ENCODE data around the gene WDR13. TPM values are rescaled to one million over a fixed set of nuclear protein-coding genes. Genes with fewer than 3 reads are reported as not detected.

The WDR13 gene
- total RNA-seq (2022; extraction: Qiagen RNA extraction; ENCODE audit: low read depth): 49.7 to 77.7 TPM (median 74.4 TPM) in 5 replicates

GRCh38 chrX:48597353-48598264 is at the start of gene WDR13:
TSS of gene WDR13 (plus strand) at chrX:48597492. CDS start at chrX:48597997, 505 bp downstream.

GRCh38 chrX:48574270-48575266 is 22.7 kb upstream of the WDR13 start, which contains the start of gene RBM3:
TSS of gene RBM3 (plus strand) at chrX:48574484. CDS start at chrX:48575181, 697 bp downstream.

Other genes starting within 250 kb of the WDR13 start
- gene SSX3, start 240.8 kb upstream of the WDR13 start, total RNA-seq (2022; extraction: Qiagen RNA extraction; ENCODE audit: low read depth): not detected in 5 replicates
- not detected in 5 replicates for gene SSX4, start 214.0 kb upstream of the WDR13 start, total RNA-seq (2022; extraction: Qiagen RNA extraction; ENCODE audit: low read depth)
- not detected in 5 replicates for gene SSX4B, start 185.5 kb upstream of the WDR13 start, total RNA-seq (2022; extraction: Qiagen RNA extraction; ENCODE audit: low read depth)
- gene SLC38A5, start 127.2 kb upstream of the WDR13 start, total RNA-seq (2022; extraction: Qiagen RNA extraction; ENCODE audit: low read depth): 0.10 to 0.79 TPM (median 0.25 TPM) in 4 of 5 replicates, not detected in the other
- gene FTSJ1, start 121.3 kb upstream of the WDR13 start, total RNA-seq (2022; extraction: Qiagen RNA extraction; ENCODE audit: low read depth): 65.7 to 71.0 TPM (median 67.6 TPM) in 5 replicates
- 13.8 to 17.4 TPM (median 15.7 TPM) in 5 replicates for gene PORCN, start 88.5 kb upstream of the WDR13 start, total RNA-seq (2022; extraction: Qiagen RNA extraction; ENCODE audit: low read depth)
- 111 to 157 TPM (median 145 TPM) in 5 replicates for gene EBP, start 75.7 kb upstream of the WDR13 start, total RNA-seq (2022; extraction: Qiagen RNA extraction; ENCODE audit: low read depth)
- gene TBC1D25, start 57.8 kb upstream of the WDR13 start, total RNA-seq (2022; extraction: Qiagen RNA extraction; ENCODE audit: low read depth): 9.3 to 11.1 TPM (median 10.6 TPM) in 5 replicates
- 305 to 526 TPM (median 363 TPM) in 5 replicates for gene RBM3, start 23.0 kb upstream of the WDR13 start, total RNA-seq (2022; extraction: Qiagen RNA extraction; ENCODE audit: low read depth)
- 0.20 to 0.54 TPM (median 0.32 TPM) in 4 of 5 replicates, not detected in the other for gene WAS, start 86.3 kb downstream of the WDR13 start, total RNA-seq (2022; extraction: Qiagen RNA extraction; ENCODE audit: low read depth)
- 16.8 to 22.3 TPM (median 22.0 TPM) in 5 replicates for gene SUV39H1, start 99.2 kb downstream of the WDR13 start, total RNA-seq (2022; extraction: Qiagen RNA extraction; ENCODE audit: low read depth)
- not detected in 5 replicates for gene GLOD5, start 164.3 kb downstream of the WDR13 start, total RNA-seq (2022; extraction: Qiagen RNA extraction; ENCODE audit: low read depth)
- not detected in 5 replicates for gene GATA1, start 189.1 kb downstream of the WDR13 start, total RNA-seq (2022; extraction: Qiagen RNA extraction; ENCODE audit: low read depth)
- 26.4 to 30.9 TPM (median 28.9 TPM) in 5 replicates for gene HDAC6, start 204.6 kb downstream of the WDR13 start, total RNA-seq (2022; extraction: Qiagen RNA extraction; ENCODE audit: low read depth)
- gene ERAS, start 229.0 kb downstream of the WDR13 start, total RNA-seq (2022; extraction: Qiagen RNA extraction; ENCODE audit: low read depth): 0.13 TPM in 1 of 5 replicates, not detected in the others
- gene PCSK1N, start 238.1 kb downstream of the WDR13 start, total RNA-seq (2022; extraction: Qiagen RNA extraction; ENCODE audit: low read depth): 21.2 to 60.8 TPM (median 51.8 TPM) in 5 replicates